OCI-LY1 (cell line): ENCODE data around the gene TGM4.

Experiments
- H2AFZ ChIP-seq: fragments of 200-600 bp; sonication (generic), shearing (Covaris generic); 2 replicates; pipeline ENCODE4 v1.6.0; 2014; ENCODE audit warnings: antibody characterized with exemption, mild to moderate bottlenecking, low read length
- H3F3A ChIP-seq: fragments of 200-600 bp; sonication (generic), shearing (Covaris generic); 2 replicates; pipeline ENCODE4 v1.6.0; 2014; ENCODE audit warnings: mild to moderate bottlenecking, antibody characterized with exemption, low read length, moderate library complexity; ENCODE audit not compliant: insufficient read depth
- H3K27ac ChIP-seq: fragments of 200-600 bp; sonication (generic); 2 replicates; pipeline ENCODE4 v1.5.1; 2014; ENCODE audit warnings: low read length, mixed run types, mild to moderate bottlenecking, low read depth; ENCODE audit not compliant: poor library complexity, severe bottlenecking
- H3K27me3 ChIP-seq: fragments of 200-600 bp; sonication (generic); 2 replicates; pipeline ENCODE4 v1.6.0; 2014; ENCODE audit warnings: antibody characterized with exemption, mild to moderate bottlenecking, low read length, moderate library complexity; ENCODE audit not compliant: insufficient read depth
- H3K36me3 ChIP-seq: fragments of 200-600 bp; sonication (generic); 2 replicates; pipeline ENCODE4 v1.6.1; 2014; ENCODE audit warnings: mild to moderate bottlenecking, antibody characterized with exemption, low read length, moderate library complexity, mixed read lengths; ENCODE audit not compliant: insufficient read depth
- H3K4me1 ChIP-seq: fragments of 200-600 bp; sonication (generic); 2 replicates; pipeline ENCODE4 v1.5.1; 2014; ENCODE audit warnings: mild to moderate bottlenecking, low read length, moderate library complexity; ENCODE audit not compliant: insufficient read depth, severe bottlenecking
- H3K4me2 ChIP-seq: fragments of 200-600 bp; sonication (generic), shearing (Covaris generic); 2 replicates; pipeline ENCODE4 v1.6.1; 2014; ENCODE audit warnings: low read length
- H3K4me3 ChIP-seq: fragments of 200-600 bp; sonication (generic); 2 replicates; pipeline ENCODE4 v1.5.1; 2014; ENCODE audit warnings: low read length, low read depth, mild to moderate bottlenecking, mixed read lengths; ENCODE audit not compliant: poor library complexity, severe bottlenecking
- H3K79me2 ChIP-seq: fragments of 200-600 bp; shearing (Covaris generic); 2 replicates; pipeline ENCODE4 v1.6.1; 2016; ENCODE audit warnings: mixed run types, low read length, mixed read lengths; ENCODE audit not compliant: insufficient read depth
- H3K9ac ChIP-seq: fragments of 200-600 bp; sonication (generic), shearing (Covaris generic); 2 replicates; pipeline ENCODE4 v1.6.1; 2014; ENCODE audit warnings: mild to moderate bottlenecking, low read length, mixed read lengths
- H3K9me2 ChIP-seq: fragments of 200-600 bp; sonication (generic), shearing (Covaris generic); 2 replicates; pipeline ENCODE4 v1.6.1; 2014; ENCODE audit warnings: low read depth, mild to moderate bottlenecking, low read length, mixed read lengths
- H3K9me3 ChIP-seq: fragments of 200-600 bp; shearing (Covaris generic); 2 replicates; pipeline ENCODE4 v1.6.1; 2014; ENCODE audit warnings: low read length, mixed read lengths
- H4K20me1 ChIP-seq: fragments of 200-600 bp; sonication (generic), shearing (Covaris generic); 2 replicates; pipeline ENCODE4 v1.6.0; 2016; ENCODE audit warnings: mild to moderate bottlenecking, low read length; ENCODE audit not compliant: insufficient read depth
- EZH2 ChIP-seq: fragments of 200-600 bp; sonication (generic), shearing (Covaris generic); IDR thresholded peaks from 2 replicates; pipeline ENCODE4 v1.8.0; 2017; ENCODE audit warnings: borderline replicate concordance, mixed run types, mild to moderate bottlenecking, antibody characterized with exemption, low read length, moderate library complexity, mixed read lengths
- TF ChIP-seq, protein P1 (sequence below): fragments of 200-600 bp; sonication (generic), shearing (Covaris generic); IDR thresholded peaks from 2 replicates; pipeline ENCODE4 v1.5.1; 2017; ENCODE audit warnings: mild to moderate bottlenecking, antibody characterized with exemption, low read length, moderate library complexity, mixed read lengths

TGM4 gene

DNA sequence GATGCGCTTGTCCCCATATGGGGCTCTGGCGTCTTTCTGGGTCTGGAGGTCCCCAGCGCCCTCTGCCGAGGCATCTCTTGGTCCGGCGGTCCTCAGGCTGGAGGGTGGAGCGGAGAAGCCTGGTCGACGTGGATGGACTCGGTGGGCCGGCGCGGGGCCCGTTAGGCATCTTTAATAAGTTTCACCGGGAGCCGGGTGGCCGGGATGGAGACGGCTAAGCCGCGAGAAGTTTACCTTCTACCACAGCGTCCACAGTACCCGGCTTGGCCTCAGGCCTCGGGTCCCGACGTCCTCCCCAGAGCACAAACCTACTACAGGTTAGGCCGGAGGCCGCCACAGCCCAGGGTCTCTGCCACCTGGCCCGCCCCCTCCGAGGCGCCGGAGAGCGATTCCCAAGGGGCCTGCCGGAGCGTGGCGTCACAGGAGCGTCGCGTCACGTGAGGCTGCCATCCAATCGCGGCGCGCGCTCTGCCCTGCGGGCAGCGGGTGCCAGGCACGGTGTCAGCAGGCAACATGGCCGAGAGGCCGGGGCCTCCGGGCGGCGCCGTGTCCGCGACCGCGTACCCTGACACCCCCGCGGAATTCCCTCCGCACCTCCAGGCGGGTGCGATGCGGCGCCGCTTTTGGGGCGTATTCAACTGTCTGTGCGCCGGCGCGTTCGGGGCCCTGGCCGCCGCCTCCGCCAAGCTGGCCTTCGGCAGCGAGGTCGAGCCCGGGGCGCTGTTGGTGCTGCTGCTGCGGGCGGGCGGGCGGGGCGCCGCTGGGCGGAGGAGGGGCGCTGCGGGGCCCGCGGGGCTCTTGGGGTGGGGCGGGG lies 12.8 kb upstream of the TGM4 start, which contains the start of gene TMEM42:
Gene TMEM42 (plus strand): TSS at position 501 of the 814 bp plus-strand sequence. CDS start 13 bp downstream, at position 514.
- Histone ChIP-seq H3K9ac (peak within 1 kb of the TSS; percentile 65), H3K4me2 (peak within 1 kb of the TSS; percentile 72)

DNA sequence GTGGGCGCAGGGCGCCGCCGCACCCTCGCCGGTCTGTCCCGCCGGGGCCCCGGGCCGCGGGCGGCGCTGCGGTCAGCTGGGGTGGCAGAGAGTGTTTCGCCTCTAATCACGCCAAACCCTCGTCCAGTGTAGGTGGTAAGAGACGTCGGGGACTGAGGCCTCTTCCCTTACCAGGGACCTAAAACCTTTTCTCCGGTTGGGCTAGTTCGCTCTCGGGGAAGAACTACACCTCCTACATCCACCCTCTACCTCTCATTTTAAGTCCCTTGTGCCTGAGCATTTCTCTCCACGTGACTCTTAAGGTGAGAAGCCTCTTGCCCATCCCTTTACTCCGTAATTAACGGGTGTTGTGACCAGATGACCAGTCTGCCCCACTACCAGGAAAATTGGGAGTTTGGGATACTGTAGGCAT lies 12.2 kb upstream of the TGM4 start:
- Histone ChIP-seq H3K4me1 (peaks cover 15% of the 10 kb centered on the region), H3K79me2 (no peaks in the 10 kb centered on the region), H3K4me3 (peak overlapping the region; percentile 60), H2AFZ (no peak overlapping the region), H3K9me2 (no peaks in the 10 kb centered on the region), H3F3A (peaks cover 7% of the 10 kb centered on the region; the same call in 1 of the 2 replicates), H3K4me2 (peak overlapping the region; percentile 72), H3K9me3 (no peaks in the 10 kb centered on the region), H3K27me3 (no peaks in the 10 kb centered on the region), H4K20me1 (no peaks in the 10 kb centered on the region), H3K27ac (no peak overlapping the region), H3K36me3 (peaks cover 25% of the 10 kb centered on the region), H3K9ac (peak overlapping the region; percentile 65)
- TF ChIP-seq EZH2: no peak

More for the DNA sequence above, 12.8 kb upstream of the TGM4 start, which contains the start of gene TMEM42:
- no peaks in the 10 kb centered on the region for H3K9me2 ChIP-seq
- H3K79me2 ChIP-seq: no peaks in the 10 kb centered on the region
- no peaks in the 10 kb centered on the region for H4K20me1 ChIP-seq
- peaks cover 15% of the 10 kb centered on the region for H3K4me1 ChIP-seq
- peak within 1 kb of the TSS; percentile 60 for H3K4me3 ChIP-seq
- no peaks in the 10 kb centered on the region for H3K9me3 ChIP-seq
- TF ChIP-seq, protein P1, sequence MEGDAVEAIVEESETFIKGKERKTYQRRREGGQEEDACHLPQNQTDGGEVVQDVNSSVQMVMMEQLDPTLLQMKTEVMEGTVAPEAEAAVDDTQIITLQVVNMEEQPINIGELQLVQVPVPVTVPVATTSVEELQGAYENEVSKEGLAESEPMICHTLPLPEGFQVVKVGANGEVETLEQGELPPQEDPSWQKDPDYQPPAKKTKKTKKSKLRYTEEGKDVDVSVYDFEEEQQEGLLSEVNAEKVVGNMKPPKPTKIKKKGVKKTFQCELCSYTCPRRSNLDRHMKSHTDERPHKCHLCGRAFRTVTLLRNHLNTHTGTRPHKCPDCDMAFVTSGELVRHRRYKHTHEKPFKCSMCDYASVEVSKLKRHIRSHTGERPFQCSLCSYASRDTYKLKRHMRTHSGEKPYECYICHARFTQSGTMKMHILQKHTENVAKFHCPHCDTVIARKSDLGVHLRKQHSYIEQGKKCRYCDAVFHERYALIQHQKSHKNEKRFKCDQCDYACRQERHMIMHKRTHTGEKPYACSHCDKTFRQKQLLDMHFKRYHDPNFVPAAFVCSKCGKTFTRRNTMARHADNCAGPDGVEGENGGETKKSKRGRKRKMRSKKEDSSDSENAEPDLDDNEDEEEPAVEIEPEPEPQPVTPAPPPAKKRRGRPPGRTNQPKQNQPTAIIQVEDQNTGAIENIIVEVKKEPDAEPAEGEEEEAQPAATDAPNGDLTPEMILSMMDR: peak; percentile 26; the same call in 1 of the 2 replicates
- no peak for TF ChIP-seq EZH2
- H3K36me3 ChIP-seq: peaks cover 19% of the 10 kb centered on the region
- H2AFZ ChIP-seq: no peak within 1 kb of the TSS
- peaks cover 7% of the 10 kb centered on the region; the same call in 1 of the 2 replicates for H3F3A ChIP-seq
- no peaks in the 10 kb centered on the region for H3K27me3 ChIP-seq
- peak within 1 kb of the TSS; percentile 14 for H3K27ac ChIP-seq

DNA sequence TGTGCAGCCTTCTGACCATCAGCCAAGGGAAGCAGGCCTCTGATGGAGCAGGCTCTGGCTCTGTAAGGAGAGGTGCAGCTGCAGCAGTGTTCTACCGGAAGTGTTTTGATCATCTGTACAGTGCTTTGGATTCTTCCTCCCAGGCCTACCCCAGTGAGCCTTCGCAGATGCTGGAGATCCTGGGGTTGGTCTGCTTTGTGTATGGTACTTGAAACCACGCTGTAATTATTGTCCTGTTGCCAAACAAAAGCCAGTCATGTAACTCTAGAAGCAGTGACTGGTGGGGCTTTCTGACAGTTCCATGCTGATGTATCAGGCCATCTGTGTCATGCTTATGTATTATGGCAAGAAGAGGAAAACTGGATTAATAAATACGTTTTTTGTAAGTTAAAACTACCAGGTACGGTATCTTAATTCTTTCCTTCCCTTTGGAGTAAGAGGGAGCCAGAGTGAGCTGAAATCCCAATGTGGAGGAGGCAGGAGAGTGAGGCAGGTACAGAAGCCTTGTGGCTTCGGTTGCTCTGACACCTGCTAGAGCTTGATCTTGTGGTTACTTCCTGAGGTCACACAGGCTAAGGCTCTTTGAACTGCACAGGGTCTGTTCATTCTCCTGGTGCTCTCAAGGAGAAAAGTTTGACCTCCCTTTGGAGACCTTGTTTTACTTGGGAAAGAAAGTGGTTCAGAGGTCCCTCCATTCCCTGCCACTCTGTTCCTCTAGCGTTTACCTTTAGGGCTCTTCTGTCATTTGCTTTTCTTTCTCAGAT lies 9.0 kb upstream of the TGM4 start:
- no peaks in the 10 kb centered on the region for H3K27me3 ChIP-seq
- H3K4me3 ChIP-seq: no peak overlapping the region
- no peak overlapping the region for H2AFZ ChIP-seq
- no peaks in the 10 kb centered on the region for H3K9me3 ChIP-seq
- H4K20me1 ChIP-seq: no peaks in the 10 kb centered on the region
- H3K79me2 ChIP-seq: no peaks in the 10 kb centered on the region
- H3K4me1 ChIP-seq: peaks cover 15% of the 10 kb centered on the region
- H3K9ac ChIP-seq: no peak overlapping the region
- no peak overlapping the region for H3K4me2 ChIP-seq
- H3K27ac ChIP-seq: no peak overlapping the region
- TF ChIP-seq EZH2: no peak
- TF ChIP-seq, protein P1: no peak
- H3K9me2 ChIP-seq: no peaks in the 10 kb centered on the region
- peaks cover 26% of the 10 kb centered on the region for H3K36me3 ChIP-seq
- H3F3A ChIP-seq: peaks cover 3% of the 10 kb centered on the region; the same call in 1 of the 2 replicates
